GM10266 (cell line): ENCODE results near the gene LRP5.

ENCODE experiments used
- DNase-seq: peaks from one replicate; pipeline ENCODE4 v3.0.0; 2012; ENCODE audit errors: extremely low spot score
- CTCF ChIP-seq: IDR thresholded peaks from 2 replicates; pipeline ENCODE4 v1.5.1; 2012; ENCODE audit warnings: mild to moderate bottlenecking, low read depth; ENCODE audit not compliant: control insufficient read depth, insufficient read depth; ENCODE audit errors: missing control alignments

The LRP5 gene

GRCh38 chr11:68401856-68402255, 89.5 kb downstream of the LRP5 start:
- no peak for TF ChIP-seq CTCF
- DNase-seq: no peak

- no peak for DNase-seq
- peak; percentile 21 for TF ChIP-seq CTCF
Measured at GRCh38 chr11:68402355-68403031, 90.1 kb downstream of the LRP5 start.

GRCh38 chr11:68403424-68403823, 91.0 kb downstream of the LRP5 start:
- TF ChIP-seq CTCF: no peak

GRCh38 chr11:68403831-68404230, 91.4 kb downstream of the LRP5 start:
- no peak for DNase-seq
- TF ChIP-seq CTCF: no peak

More at GRCh38 chr11:68403424-68403823, 91.0 kb downstream of the LRP5 start:
- DNase-seq: no peak

- DNase-seq: no peak
Measured at GRCh38 chr11:68406324-68407313, 94.2 kb downstream of the LRP5 start.

DNA sequence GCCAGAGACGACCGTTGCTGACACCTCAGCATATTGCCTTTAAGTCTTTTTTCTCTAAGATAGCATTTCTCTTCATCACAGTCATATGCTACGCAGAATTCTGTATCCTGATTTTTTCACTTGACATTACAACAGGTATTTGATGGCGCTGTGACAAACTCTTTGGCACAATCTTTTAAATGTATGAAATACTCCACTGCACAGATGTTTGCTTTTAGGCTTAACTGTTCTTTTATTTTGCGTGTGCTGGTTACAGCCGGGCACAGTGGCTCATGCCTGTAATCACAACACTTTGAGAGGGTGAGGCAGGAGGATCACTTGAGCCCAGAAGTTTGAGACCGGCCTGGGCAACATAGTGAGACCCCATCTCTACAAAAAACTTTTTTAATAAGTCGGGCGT, 96.1 kb downstream of the LRP5 start:
- DNase-seq: no peak
- no peak for TF ChIP-seq CTCF

More at GRCh38 chr11:68406324-68407313, 94.2 kb downstream of the LRP5 start:
- TF ChIP-seq CTCF: no peak
